Breast epithelium (tissue), 3 donors: ENCODE results near the gene OSBPL2.

Experiments
- CTCF ChIP-seq, 3 donors: fragments of 450-650 bp; IDR thresholded peaks; one replicate each; pipeline ENCODE4 v1.5.1; 2016 to 2017; ENCODE audit warnings: antibody characterized with exemption in 3 of 3, mild to moderate bottlenecking in 3 of 3, moderate library complexity in 3 of 3
- POLR2A ChIP-seq: fragments of 450-650 bp; IDR thresholded peaks from one replicate; pipeline ENCODE4 v1.6.1; 2016; ENCODE audit warnings: antibody characterized with exemption, mild to moderate bottlenecking, moderate library complexity
- POLR2AphosphoS5 ChIP-seq, 3 donors: sonication (generic); formaldehyde crosslinking; IDR thresholded peaks; one replicate each; pipeline ENCODE4 v1.6.1; 2017; ENCODE audit warnings: antibody characterized with exemption in 3 of 3

- no peak for TF ChIP-seq CTCF (IDR thresholded peaks at IDR 0.05)
- TF ChIP-seq POLR2A, result no peak
- no peak for TF ChIP-seq POLR2AphosphoS5 (IDR thresholded peaks at IDR 0.05)
Measured at GRCh38 chr20:62327726-62328495, 89.6 kb downstream of the OSBPL2 start.
